Measurements from ENCODE around the gene MFSD12.

- no peak for TF ChIP-seq MAX (IDR thresholded peaks at IDR 0.05; ENCODE audit: insufficient read depth, insufficient read length)
- TF ChIP-seq POLR2AphosphoS5 (IDR thresholded peaks at IDR 0.05; ENCODE audit: insufficient read depth, low read depth, low read length) = no peak
- TF ChIP-seq CTCF (IDR thresholded peaks at IDR 0.05; ENCODE audit: extremely low read depth in 1 of 2, insufficient read depth in 1 of 2, low read depth in 1 of 2, low read length in 2 of 2) = peak in 1 of 2 donors; percentile 0
- no peak for TF ChIP-seq JUN (IDR thresholded peaks at IDR 0.05; ENCODE audit: borderline replicate concordance, insufficient read depth, insufficient read length, low read depth)
- no peak for TF ChIP-seq EZH2 (IDR thresholded peaks at IDR 0.05; ENCODE audit: borderline replicate concordance, low read depth, low read length, severe bottlenecking)
These were observed 367 bp downstream of the MFSD12 start for GRCh38 chr19:3556978-3557460.

Data from endothelial cell of umbilical vein (primary cell).